Fibroblast of lung (primary cell): Measurements from ENCODE around the gene CERCAM.

Experiments
- CTCF ChIP-seq, 2 donors: IDR thresholded peaks in 1 of 2; conservative IDR thresholded peaks in 1 of 2; 1 replicate in 1 of 2; 2 replicates in 1 of 2; pipeline ENCODE4 v1.5.1; 2011 to 2012; ENCODE audit warnings: low read length in 2 of 2, control low read depth in 1 of 2, inconsistent platforms in 1 of 2, low read depth in 1 of 2, mild to moderate bottlenecking in 1 of 2
- EZH2 ChIP-seq: IDR thresholded peaks from 2 replicates; pipeline ENCODE4 v1.5.1; 2012; ENCODE audit warnings: low read length, control low read depth, mild to moderate bottlenecking; ENCODE audit errors: missing control alignments

- no peak for TF ChIP-seq EZH2
- no peak for TF ChIP-seq CTCF (conservative IDR thresholded peaks at IDR 0.05 in 1 of 2, IDR thresholded peaks at IDR 0.05 in 1 of 2; ENCODE audit: low read depth in 1 of 2, low read length in 2 of 2)
Measured at GRCh38 chr9:128414461-128414860, 6.2 kb upstream of the CERCAM start.
